ENCODE results near the gene NME8. TPM values are rescaled to one million over a fixed set of nuclear protein-coding genes. Genes with fewer than 3 reads are reported as not detected.

NME8 gene
- total RNA-seq, 1 donor from 2014 or later: not detected

DNA sequence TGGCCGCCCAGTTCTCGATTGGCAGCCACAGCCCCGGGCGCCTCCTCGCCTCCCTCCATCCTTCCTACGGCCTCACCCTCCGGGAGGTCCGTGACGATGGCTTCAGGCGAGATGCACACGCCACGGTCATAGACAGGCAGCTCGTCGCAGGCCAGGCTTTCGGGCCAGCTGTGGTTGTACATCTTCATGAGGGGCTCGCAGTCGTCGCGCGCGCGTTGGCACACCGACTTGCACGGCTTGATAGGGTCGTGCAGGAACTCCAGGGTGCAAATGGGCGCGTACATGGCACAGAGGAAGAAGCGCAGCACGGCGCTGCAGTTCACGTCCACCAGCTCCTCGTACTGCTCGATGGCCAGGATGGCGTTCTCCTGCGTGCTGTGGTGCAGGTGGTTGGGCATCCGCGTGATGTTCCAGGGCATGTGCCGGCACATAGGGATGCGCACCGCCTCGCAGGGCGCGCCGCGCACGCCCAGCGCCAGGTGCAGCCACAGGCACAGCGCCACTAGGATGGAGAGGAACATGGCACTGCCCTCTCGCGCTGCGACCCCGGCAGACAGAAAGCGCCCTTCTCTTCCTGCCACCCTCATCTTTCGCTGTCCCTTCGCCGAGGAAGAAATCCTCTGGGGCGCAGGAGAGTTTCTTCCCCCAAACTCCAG, 67.7 kb downstream of the NME8 start:
- peaks cover 11% of the 10 kb centered on the region for H3K27me3 ChIP-seq (ENCODE audit: low read depth)
- TF ChIP-seq, protein P1, sequence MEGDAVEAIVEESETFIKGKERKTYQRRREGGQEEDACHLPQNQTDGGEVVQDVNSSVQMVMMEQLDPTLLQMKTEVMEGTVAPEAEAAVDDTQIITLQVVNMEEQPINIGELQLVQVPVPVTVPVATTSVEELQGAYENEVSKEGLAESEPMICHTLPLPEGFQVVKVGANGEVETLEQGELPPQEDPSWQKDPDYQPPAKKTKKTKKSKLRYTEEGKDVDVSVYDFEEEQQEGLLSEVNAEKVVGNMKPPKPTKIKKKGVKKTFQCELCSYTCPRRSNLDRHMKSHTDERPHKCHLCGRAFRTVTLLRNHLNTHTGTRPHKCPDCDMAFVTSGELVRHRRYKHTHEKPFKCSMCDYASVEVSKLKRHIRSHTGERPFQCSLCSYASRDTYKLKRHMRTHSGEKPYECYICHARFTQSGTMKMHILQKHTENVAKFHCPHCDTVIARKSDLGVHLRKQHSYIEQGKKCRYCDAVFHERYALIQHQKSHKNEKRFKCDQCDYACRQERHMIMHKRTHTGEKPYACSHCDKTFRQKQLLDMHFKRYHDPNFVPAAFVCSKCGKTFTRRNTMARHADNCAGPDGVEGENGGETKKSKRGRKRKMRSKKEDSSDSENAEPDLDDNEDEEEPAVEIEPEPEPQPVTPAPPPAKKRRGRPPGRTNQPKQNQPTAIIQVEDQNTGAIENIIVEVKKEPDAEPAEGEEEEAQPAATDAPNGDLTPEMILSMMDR (IDR thresholded peaks at IDR 0.05): no peak
- peak; percentile 48 for DNase-seq
- H3K4me1 ChIP-seq: peaks cover 27% of the 10 kb centered on the region
- H3K4me3 ChIP-seq: peak overlapping the region; percentile 60
- no peaks in the 10 kb centered on the region for H3K36me3 ChIP-seq
- H3K27ac ChIP-seq: peak overlapping the region; percentile 71
- ATAC-seq: peak; percentile 43 to 51
- intact Hi-C loops (cut with DNase I): no loop called here
- H3K9me3 ChIP-seq: no peaks in the 10 kb centered on the region

DNA sequence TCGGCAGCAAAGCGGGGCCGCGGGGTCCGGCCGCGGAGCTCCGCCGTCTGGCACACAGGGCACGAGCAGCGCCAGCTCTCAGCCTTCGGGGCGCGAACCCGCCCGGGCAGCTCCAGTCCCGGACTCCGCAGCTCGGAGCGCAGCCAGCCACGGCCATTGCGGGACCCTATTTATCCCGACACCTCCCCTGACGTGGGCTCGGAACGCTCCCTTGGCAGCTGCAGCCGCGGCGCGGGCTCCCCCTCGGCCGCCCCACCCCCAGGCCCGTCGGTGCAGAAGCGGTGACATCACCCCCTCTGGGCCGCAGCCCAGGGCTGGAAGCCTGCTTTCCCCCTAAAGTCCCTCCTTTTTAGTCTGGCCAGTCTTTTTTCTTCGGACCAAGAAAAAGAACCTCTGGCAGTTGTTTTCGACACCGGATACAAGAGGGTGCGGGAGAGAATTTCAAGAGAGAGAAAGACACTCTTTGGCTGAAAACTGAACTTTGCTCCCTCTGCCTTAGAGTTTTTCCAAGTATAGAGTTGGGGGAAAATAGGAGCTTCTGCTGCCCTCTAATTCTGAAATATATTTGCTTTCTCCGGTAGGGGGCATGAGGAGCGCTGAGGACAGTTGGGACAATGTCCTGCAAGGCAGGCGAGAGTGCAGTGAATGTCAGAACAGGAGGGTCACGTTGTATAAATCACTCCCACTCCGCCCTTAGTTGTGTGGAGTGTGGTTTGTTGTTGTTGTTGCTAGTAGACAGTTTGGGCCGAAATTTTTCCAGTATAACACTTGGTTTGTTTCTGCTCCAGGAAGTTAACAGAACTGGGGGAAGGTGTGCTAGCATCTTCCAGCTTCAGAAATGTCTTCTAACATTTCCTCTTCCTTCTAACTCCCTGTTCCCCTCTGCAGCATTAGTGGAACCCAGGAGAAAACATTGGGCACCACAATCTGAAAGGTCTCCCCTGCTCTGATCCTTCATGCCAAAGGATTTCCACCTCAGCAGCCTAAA, 68.6 kb downstream of the NME8 start, which contains the start of gene SFRP4:
SFRP4 (minus strand) TSS at position 145 of the 988 bp plus-strand sequence. CDS start 280 bp downstream, outside the sequence.
- peak within 1 kb of the TSS; percentile 71 for H3K27ac ChIP-seq
- DNase-seq: peak; percentile 67

DNA sequence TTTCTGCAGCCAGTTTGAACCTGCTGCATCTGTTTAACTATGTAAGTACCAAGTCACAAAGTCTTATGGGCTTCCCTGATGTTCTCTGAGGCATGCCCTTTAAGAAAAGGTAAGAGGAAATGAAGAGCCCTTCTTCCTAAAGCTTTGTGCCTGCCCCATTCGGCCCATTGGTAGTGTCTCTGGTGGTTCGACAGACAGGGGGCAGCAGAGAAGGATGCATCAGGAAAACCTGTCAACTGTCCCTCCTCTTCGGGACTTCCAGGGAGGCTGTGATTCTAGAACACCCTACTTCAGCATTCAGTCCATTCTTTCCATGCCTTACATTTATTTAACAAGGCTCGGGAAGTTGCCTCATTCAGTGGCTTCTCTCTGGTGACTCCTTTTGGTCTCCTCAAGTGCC, 70.1 kb downstream of the NME8 start:
- Histone ChIP-seq H3K27me3 (ENCODE audit: low read depth) (peaks cover 11% of the 10 kb centered on the region), H3K27ac (no peak overlapping the region), H3K36me3 (no peaks in the 10 kb centered on the region), H3K4me1 (peaks cover 32% of the 10 kb centered on the region), H3K4me3 (no peak overlapping the region), H3K9me3 (no peaks in the 10 kb centered on the region)
- ATAC-seq: no peak
- intact Hi-C loops (cut with DNase I): no loop called here
- TF ChIP-seq, protein P1 (IDR thresholded peaks at IDR 0.05): no peak
- DNase-seq: no peak

More for the DNA sequence above, 68.6 kb downstream of the NME8 start, which contains the start of gene SFRP4:
- peaks cover 11% of the 10 kb centered on the region for H3K27me3 ChIP-seq (ENCODE audit: low read depth)
- H3K4me3 ChIP-seq: peak within 1 kb of the TSS; percentile 60
- TF ChIP-seq, protein P1 (IDR thresholded peaks at IDR 0.05): peak; percentile 61
- peak; percentile 67 to 72 for ATAC-seq
- intact Hi-C loops (cut with DNase I): no loop called here
- no peaks in the 10 kb centered on the region for H3K9me3 ChIP-seq
- no peaks in the 10 kb centered on the region for H3K36me3 ChIP-seq
- peaks cover 31% of the 10 kb centered on the region for H3K4me1 ChIP-seq

DNA sequence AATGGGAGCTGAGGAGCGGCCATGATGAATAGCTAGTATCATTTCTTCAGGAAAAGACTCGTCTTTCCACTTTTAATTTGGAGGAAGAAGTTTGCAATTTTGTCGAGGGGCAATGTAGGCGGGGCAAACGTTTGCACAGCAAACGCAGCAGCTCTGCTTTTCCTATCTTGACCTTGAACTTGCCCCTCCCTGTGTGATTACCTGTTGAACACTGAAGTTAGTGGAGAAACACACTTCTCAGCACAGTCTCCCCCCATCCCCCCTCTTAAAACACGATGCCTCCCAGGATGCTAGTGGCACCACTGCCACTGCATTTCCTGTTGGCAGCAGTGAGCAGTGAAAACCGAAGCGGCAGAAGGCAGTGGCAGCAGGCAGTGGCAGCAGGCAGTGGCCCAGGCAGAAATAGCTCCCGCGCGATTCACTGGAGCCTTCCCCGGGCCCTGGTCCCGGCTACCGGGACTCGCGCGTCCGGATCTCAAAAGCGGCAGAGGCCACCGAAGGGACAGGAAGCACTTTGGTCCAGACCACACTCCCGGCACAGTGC, 72.0 kb downstream of the NME8 start, which contains the start of gene EPDR1:
EPDR1 (plus strand) TSS at position 336 of the 544 bp plus-strand sequence. CDS start 300 bp downstream, outside the sequence.
- H3K4me1 ChIP-seq: peaks cover 32% of the 10 kb centered on the region
- peaks cover 11% of the 10 kb centered on the region for H3K27me3 ChIP-seq (ENCODE audit: low read depth)
- DNase-seq (peak; percentile 83), ATAC-seq (peak; percentile 83 to 85)
- intact Hi-C loops (cut with DNase I): no loop called here
- H3K27ac ChIP-seq: peak within 1 kb of the TSS; percentile 92
- no peaks in the 10 kb centered on the region for H3K36me3 ChIP-seq
- TF ChIP-seq, protein P1 (IDR thresholded peaks at IDR 0.05): peak; percentile 43
- H3K9me3 ChIP-seq: no peaks in the 10 kb centered on the region
- peak within 1 kb of the TSS; percentile 78 for H3K4me3 ChIP-seq

All from lower lobe of right lung (tissue), 2 donors.